Spinal cord (tissue), 10 donors: ENCODE measurements around the gene FCN3. TPM values are rescaled to one million over a fixed set of nuclear protein-coding genes. Genes with fewer than 3 reads are reported as not detected.

Experiments used
- DNase-seq, 6 donors: peaks; one replicate each; pipeline versions ENCODE4 v3.0.0 to v3.0.0-alpha.2; 2013 to 2015; ENCODE audit warnings: low spot score in 6 of 6, low read depth in 4 of 6
- H3K27ac ChIP-seq: one replicate; pipeline ENCODE4 v1.5.1; 2013; ENCODE audit warnings: low read depth, low read length, control low read depth
- H3K27me3 ChIP-seq: one replicate; pipeline ENCODE4 v1.6.1; 2013; ENCODE audit warnings: low read length; ENCODE audit not compliant: control insufficient read depth, insufficient read depth
- H3K36me3 ChIP-seq: one replicate; pipeline ENCODE4 v1.6.1; 2013; ENCODE audit warnings: low read length; ENCODE audit not compliant: control insufficient read depth, insufficient read depth
- H3K4me1 ChIP-seq: one replicate; pipeline ENCODE4 v1.6.1; 2013; ENCODE audit warnings: low read length; ENCODE audit not compliant: control insufficient read depth, insufficient read depth
- H3K4me3 ChIP-seq: one replicate; pipeline ENCODE4 v1.5.1; 2013; ENCODE audit warnings: low read depth, low read length, control low read depth
- H3K9me3 ChIP-seq: one replicate; pipeline ENCODE4 v1.6.1; 2013; ENCODE audit warnings: low read length; ENCODE audit not compliant: control insufficient read depth, insufficient read depth
- WGBS: methylation state at CpG from one replicate; pipeline ENCODE4 v1.1.5; 2013; ENCODE audit warnings: missing lambda C conversion rate; ENCODE audit not compliant: insufficient coverage; 5-methylcytosine and 5-hydroxymethylcytosine counted together
- polyA plus RNA-seq, 2 donors: library from polyadenylated mRNA; unstranded; fragments of 120-200 nt; gene quantifications; one replicate each; pipeline ENCODE4 v1.2.1, GENCODE V29; 2013; ENCODE audit not compliant: insufficient read length in 2 of 2
- total RNA-seq, 2 donors: library from RNA; depleted of rRNA in 1 of 2; stranded (reverse); fragments of 120-200 nt in 1 of 2; fragments of >200 nt in 1 of 2; gene quantifications; one replicate each; pipeline versions ENCODE4 v1.2.3 to v1.2.4, GENCODE V29; 2013 to 2014
- donor health status: healthy.

FCN3 gene
- total and polyA plus RNA-seq, 4 donors: 0.27 to 0.44 TPM; not detected in 2

DNA sequence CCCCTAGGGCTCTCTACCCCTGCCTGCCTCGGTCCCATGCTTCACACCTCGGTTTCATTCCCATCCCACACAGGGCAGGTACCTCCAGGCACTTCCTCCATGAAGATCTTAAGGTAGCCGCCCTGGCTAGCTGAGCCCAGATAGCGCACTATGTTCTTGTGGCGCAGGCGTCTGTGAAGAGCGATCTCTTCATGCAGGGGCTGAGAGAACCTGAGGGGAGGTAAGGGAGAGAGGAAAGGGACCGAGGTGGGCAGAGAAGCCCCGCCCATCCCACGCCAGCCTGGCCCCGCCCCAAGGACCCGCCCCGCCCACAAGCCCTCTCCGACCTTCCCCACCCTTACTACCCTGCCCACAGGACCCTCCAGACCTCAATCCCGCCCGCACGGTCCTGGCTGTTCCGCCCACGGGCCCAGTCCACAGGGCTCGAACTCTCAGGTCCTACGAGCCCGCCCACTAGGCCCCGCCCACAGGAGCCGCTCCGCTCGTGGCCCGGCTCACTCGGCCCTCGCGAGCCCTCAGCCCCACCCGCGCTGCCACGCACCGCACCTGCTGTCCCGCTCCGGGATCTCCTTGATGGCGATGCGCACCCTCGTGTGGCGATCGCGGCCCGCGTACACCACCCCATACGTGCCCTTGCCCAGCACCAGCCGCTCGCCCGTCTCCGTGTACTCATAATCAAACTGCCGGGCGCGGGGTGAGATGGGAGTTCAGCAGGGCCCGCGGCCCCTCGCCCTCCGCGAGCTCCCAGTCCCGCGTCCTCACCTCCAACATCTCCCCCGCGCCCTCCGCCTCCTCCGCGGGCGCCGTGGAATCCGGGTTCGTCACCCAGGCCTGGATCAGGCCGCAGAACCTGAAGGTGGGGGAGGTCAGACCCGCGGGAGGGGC is 14.2 kb downstream of the FCN3 start:
- Histone ChIP-seq H3K27me3 (peaks cover 33% of the 10 kb centered on the region), H3K27ac (no peak overlapping the region), H3K4me1 (peaks cover 41% of the 10 kb centered on the region), H3K36me3 (peaks cover 30% of the 10 kb centered on the region), H3K9me3 (no peaks in the 10 kb centered on the region), H3K4me3 (peak overlapping the region; percentile 7)
- 10% methylated on average over 59 of the region's 71 CpGs for WGBS
- DNase-seq: peak in 1 of 6 donors; percentile 28

DNA sequence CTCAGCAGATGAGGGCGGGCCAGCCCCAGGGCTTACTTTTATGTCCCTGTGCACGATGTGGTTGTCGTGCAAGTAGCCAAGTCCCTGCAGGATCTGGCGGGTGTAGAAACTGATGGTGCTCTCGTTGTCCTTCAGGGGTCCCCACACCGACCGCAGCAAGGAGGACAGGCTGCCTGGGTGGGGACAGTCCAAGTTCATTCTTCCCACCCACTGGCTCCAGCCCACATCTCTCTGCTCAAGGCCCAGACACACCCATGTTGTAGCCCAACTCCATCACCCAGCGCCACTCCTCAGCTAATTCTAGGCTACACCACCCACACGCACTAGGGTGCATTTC is 14.8 kb downstream of the FCN3 start:
- 37% methylated on average over 9 of the region's 9 CpGs for WGBS
- Histone ChIP-seq H3K27me3 (peaks cover 33% of the 10 kb centered on the region), H3K27ac (no peak overlapping the region), H3K4me3 (no peak overlapping the region), H3K4me1 (peaks cover 35% of the 10 kb centered on the region), H3K36me3 (peaks cover 31% of the 10 kb centered on the region), H3K9me3 (no peaks in the 10 kb centered on the region)
- DNase-seq: no peak

DNA sequence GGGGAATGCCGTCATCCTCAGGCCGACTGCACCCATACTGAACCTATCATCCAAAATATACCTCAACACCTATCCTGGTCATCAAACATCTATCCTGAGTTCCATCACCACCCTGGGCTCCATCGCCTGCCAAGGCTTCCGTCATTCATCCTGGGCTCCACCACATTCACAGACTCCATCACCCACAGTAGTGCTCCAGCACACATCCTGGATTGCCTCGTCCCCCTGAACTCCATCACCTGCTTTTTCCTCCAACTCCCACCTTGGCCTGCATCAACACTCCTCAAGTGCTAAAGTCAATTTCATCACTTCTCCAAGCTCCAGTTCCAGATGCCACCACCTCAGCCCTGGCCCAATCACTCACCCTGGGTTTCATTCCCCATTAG is 15.7 kb downstream of the FCN3 start:
- Histone ChIP-seq H3K4me1 (peaks cover 33% of the 10 kb centered on the region), H3K9me3 (no peaks in the 10 kb centered on the region), H3K27me3 (peaks cover 33% of the 10 kb centered on the region), H3K4me3 (no peak overlapping the region), H3K36me3 (peaks cover 29% of the 10 kb centered on the region), H3K27ac (no peak overlapping the region)
- DNase-seq: no peak
- WGBS: 97% methylated on average over 5 of the region's 5 CpGs

DNA sequence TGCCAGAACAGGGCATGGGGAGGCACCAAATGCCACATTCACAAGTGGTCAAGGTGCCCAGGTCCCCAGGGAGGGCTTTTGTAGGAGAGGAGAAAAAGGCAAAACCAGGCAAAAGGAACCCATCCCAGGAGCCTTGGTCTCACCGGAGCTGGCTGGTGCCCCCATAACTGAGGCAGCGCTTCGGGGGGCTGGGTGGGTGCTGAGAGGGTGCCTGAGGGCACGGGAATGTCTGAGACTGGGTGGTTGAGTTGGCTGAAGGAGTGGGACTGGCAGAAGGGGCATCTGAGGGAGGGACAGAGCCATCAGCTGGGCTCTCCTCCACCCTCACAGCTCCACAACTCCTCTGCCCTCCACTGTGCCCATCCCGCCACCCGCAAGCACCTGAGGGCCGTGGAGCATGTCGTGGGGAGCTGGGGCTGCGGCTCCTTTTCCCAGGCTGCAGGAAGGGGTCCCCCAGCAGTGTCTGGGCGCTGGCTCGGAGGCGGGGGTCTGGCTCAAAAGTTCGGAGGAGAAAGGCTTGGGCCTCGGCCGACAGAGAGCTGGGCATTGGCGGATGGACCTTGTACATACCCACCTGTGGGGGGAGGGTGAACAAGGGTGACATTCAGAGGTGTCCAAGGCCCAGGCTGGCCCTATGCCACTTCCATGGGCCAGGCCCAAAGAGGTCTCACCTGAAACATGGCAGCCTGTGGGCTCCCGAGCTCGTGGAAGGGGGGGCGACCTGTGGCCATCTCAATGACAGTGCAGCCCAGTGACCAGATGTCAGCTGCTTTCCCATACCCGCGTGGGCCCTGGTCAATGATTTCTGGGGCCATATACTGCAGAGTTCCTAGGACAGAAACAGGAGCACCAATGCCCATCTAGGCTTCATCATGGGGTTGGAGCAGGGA is 16.3 kb downstream of the FCN3 start:
- peaks cover 33% of the 10 kb centered on the region for H3K4me1 ChIP-seq
- H3K27ac ChIP-seq: no peak overlapping the region
- H3K27me3 ChIP-seq: peaks cover 33% of the 10 kb centered on the region
- no peak overlapping the region for H3K4me3 ChIP-seq
- peaks cover 30% of the 10 kb centered on the region for H3K36me3 ChIP-seq
- no peaks in the 10 kb centered on the region for H3K9me3 ChIP-seq
- no peak for DNase-seq
- WGBS: 91% methylated on average over 19 of the region's 21 CpGs

DNA sequence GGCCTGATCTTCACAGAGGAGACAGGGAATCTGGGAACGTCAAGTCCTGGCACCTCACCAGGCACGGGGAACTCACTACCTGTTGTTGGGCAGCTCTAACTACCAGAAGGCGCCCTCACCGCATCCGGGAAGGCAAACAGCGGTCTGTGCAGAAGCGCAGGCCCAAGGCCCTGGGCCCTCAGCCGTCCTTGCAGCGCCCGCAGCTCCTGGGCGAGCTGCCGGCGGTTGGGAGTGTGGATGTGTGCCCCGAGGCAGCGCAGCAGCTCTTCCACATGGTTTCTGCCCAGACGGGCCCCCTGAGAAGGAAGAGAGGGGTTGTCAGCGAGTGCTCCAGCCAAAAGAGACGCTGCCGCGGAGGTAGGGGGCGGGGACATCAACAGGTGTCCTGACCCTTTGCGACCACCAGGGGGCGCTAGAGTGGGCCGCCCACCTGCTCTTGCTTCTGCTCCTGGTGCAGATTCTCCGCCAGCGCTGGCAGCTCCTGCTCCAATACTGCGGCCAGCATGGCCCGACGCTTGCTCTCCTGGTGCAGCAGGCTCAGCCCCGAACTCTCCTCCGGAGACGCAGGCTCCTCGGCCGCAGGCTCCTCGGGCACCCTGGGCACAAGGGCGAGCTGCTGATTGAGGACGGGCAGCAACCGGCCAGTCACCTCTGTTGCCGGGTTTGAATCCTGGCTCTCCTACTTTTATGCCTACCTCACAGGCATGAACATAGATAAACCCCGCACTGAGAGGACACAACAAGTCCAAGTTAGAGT is 17.2 kb downstream of the FCN3 start:
- Histone ChIP-seq H3K9me3 (no peaks in the 10 kb centered on the region), H3K36me3 (peaks cover 35% of the 10 kb centered on the region), H3K4me3 (no peak overlapping the region), H3K27me3 (peaks cover 33% of the 10 kb centered on the region), H3K4me1 (peaks cover 33% of the 10 kb centered on the region), H3K27ac (no peak overlapping the region)
- 24% methylated on average over 38 of the region's 40 CpGs for WGBS
- peak in 2 of 6 donors; percentile 68 to 71 for DNase-seq

DNA sequence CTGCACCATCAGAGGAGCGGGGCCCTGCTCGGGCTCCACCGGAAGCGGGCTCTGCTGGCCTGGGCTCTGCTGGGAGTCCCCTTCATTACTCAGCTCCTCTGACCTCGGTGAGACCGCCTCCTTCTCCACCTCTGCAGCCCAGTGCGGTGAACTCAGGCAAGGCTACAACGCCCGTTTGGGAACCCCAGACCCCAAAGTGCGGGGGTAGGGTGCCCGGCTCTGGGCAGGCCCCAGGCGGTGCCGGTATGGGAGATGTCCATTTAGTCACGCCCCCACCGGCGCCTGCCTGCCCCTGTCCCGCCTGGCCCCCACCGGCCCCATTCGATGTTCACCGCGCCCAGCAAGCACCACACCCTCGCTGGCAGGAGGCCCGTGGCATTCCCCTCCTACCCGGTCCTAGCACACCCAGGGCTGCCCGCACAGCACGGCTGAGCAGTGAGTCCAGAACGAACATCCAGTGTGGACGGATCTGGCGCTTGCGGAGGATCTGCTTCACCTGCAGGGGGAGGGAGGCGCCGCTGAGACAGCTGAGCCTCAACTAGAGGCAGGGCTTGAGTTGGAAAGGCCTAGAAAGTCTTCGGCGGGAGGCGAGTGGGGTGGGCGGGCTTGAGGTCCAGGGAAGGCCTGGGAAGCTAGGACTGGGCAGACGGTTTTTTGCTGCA is 17.9 kb downstream of the FCN3 start:
- 69% methylated on average over 35 of the region's 37 CpGs for WGBS
- peaks cover 33% of the 10 kb centered on the region for H3K27me3 ChIP-seq
- no peak overlapping the region for H3K4me3 ChIP-seq
- no peak for DNase-seq
- no peaks in the 10 kb centered on the region for H3K9me3 ChIP-seq
- H3K36me3 ChIP-seq: peaks cover 35% of the 10 kb centered on the region
- no peak overlapping the region for H3K27ac ChIP-seq
- peaks cover 33% of the 10 kb centered on the region for H3K4me1 ChIP-seq

DNA sequence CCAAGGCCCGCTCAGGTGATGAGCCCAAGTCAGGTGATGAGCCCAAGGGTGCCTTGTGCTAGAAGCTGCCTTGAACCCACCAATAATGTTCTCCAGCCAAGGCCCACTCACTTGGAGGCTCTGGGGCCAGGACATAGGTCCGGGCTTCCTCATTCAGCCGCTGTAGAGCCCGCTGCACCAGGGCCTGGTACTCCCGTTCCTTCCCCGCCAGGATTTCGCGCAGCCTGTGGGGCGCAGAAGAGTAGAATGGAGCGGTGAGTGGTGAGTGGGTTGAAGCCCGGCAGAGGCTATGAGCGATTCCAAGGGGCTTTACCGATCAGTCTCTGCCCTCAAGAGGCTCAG is 18.4 kb downstream of the FCN3 start:
- DNase-seq: no peak
- Histone ChIP-seq H3K27ac (no peak overlapping the region), H3K4me3 (no peak overlapping the region), H3K9me3 (no peaks in the 10 kb centered on the region), H3K4me1 (peaks cover 37% of the 10 kb centered on the region), H3K36me3 (peaks cover 32% of the 10 kb centered on the region), H3K27me3 (peaks cover 37% of the 10 kb centered on the region)
- 81% methylated on average over 13 of the region's 13 CpGs for WGBS

DNA sequence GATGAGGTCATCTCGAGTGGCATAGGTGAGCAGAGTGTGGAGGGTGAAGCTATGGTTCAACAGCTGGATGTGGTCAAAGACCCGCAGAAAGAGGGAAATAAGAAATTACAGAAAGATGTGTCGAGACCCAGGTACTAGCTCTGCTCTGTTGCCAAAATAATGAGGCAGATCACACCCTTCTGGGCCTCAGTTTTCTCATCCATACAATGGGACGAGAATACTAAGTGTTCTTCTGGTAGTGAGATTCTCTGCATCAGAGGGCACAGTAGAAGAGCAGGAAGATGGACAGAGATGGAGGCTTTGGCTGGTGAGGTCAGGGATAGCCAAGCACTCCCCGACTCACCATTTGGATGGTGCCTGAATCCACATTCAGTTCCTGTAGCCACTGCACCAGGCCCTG is 18.9 kb downstream of the FCN3 start:
- DNase-seq: no peak
- Histone ChIP-seq H3K4me3 (no peak overlapping the region), H3K9me3 (no peaks in the 10 kb centered on the region), H3K27ac (no peak overlapping the region), H3K27me3 (peaks cover 43% of the 10 kb centered on the region), H3K36me3 (peaks cover 29% of the 10 kb centered on the region), H3K4me1 (peaks cover 39% of the 10 kb centered on the region)
- WGBS: 94% methylated on average over 4 of the region's 5 CpGs

DNA sequence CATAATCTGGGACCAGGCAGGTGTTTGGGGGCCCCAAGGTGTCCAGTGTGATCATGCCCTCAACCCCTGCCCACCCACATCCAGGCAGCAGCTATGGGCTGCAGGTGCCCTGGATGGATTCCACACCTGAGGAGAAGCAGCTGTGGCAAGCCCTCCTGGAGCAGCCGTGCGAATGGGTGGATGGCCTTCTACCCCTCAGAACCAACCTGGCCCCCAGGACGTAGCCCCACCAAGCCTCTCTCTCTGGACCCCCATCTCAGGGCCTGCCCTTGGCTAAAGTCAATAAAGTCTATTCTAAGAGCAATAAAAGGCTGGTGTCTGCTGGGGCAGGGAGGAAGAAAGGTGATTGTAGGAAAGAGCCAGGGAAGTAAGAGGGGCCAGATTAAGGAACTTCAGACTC is 21.0 kb downstream of the FCN3 start:
- H3K36me3 ChIP-seq: peaks cover 29% of the 10 kb centered on the region
- no peak overlapping the region for H3K4me3 ChIP-seq
- no peak overlapping the region for H3K27ac ChIP-seq
- peaks cover 50% of the 10 kb centered on the region for H3K27me3 ChIP-seq
- peaks cover 40% of the 10 kb centered on the region for H3K4me1 ChIP-seq
- no peak for DNase-seq
- no peaks in the 10 kb centered on the region for H3K9me3 ChIP-seq
- WGBS: 90% methylated on average over 2 of the region's 3 CpGs
